NCI-H1694 (cell line): ENCODE data around the gene DISP2.

Experiments used
- DNase-seq: peaks from one replicate; lab custom pipeline; 2025; lab: John Stamatoyannopoulos, UW

Gene DISP2

GRCh38 chr15:40389824-40390595, 32.0 kb downstream of the DISP2 start:
- no peak for DNase-seq

GRCh38 chr15:40392986-40393948, 35.2 kb downstream of the DISP2 start:
- no peak for DNase-seq

- DNase-seq = no peak
These were observed 39.8 kb downstream of the DISP2 start for GRCh38 chr15:40397688-40398412.

GRCh38 chr15:40398413-40398873, 40.4 kb downstream of the DISP2 start:
- DNase-seq = no peak

GRCh38 chr15:40399370-40399769, 41.4 kb downstream of the DISP2 start:
- no peak for DNase-seq

- DNase-seq = peak; percentile 85
These were observed 47.7 kb downstream of the DISP2 start, which contains the start of gene IVD for GRCh38 chr15:40405501-40406381. Gene IVD (plus strand): TSS chr15:40405795. CDS start chr15:40405828, 33 bp downstream.

GRCh38 chr15:40407330-40407990, 49.4 kb downstream of the DISP2 start:
- DNase-seq = no peak

GRCh38 chr15:40409366-40409765, 51.3 kb downstream of the DISP2 start:
- no peak for DNase-seq

GRCh38 chr15:40410476-40410875, 52.5 kb downstream of the DISP2 start:
- DNase-seq = no peak

GRCh38 chr15:40412095-40412759, 54.2 kb downstream of the DISP2 start:
- DNase-seq = no peak

GRCh38 chr15:40413036-40413435, 55.0 kb downstream of the DISP2 start:
- DNase-seq = no peak

GRCh38 chr15:40414816-40415215, 56.8 kb downstream of the DISP2 start:
- no peak for DNase-seq

- DNase-seq = no peak
These were observed 57.2 kb downstream of the DISP2 start for GRCh38 chr15:40415226-40415625.

- DNase-seq = no peak
These were observed 58.0 kb downstream of the DISP2 start for GRCh38 chr15:40416056-40416455.

- no peak for DNase-seq
These were observed 60.1 kb downstream of the DISP2 start for GRCh38 chr15:40418126-40418525.

- no peak for DNase-seq
These were observed 62.2 kb downstream of the DISP2 start for GRCh38 chr15:40420071-40420713.

GRCh38 chr15:40420793-40421192, 62.8 kb downstream of the DISP2 start:
- no peak for DNase-seq

- DNase-seq = peak; percentile 54
These were observed 63.5 kb downstream of the DISP2 start for GRCh38 chr15:40421246-40422157.
